K562 (cell line): Measurements from ENCODE around the gene ZDHHC15. TPM values are rescaled to one million over a fixed set of nuclear protein-coding genes. Genes with fewer than 3 reads are reported as not detected.

Source experiments
- ATAC-seq: fragments of 200-7000 bp; cut with Tn5 transposase; 3 replicates; pipeline ENCODE4 v1.9.1; 2020; ENCODE audit warnings: moderate library complexity
- BruUV-seq: library from RNA; stranded (reverse); fragments of 400-500 nt; replicated peaks from 2 replicates; lab custom pipeline; 2021; lab: Mats Ljungman, UMichigan
- CTCF ChIA-PET: fragments of 300-600 bp; formaldehyde crosslinking; extraction: SDS; loops from one replicate; lab custom pipeline; 2021; ENCODE audit warnings: low intra/inter-chr PET ratio; lab: Yijun Ruan, JAX
- POLR2A ChIA-PET: fragments of 300-600, 350-650 bp; sonication (Branson Sonifier 250); formaldehyde crosslinking; extraction: SDS; loops from one replicate; lab custom pipeline; 2021; ENCODE audit warnings: antibody characterized with exemption, inconsistent platforms; lab: Yijun Ruan, JAX
- DNase-seq, 4 experiments: peaks; one replicate each; pipeline versions ENCODE4 v3.0.0 to v3.0.0-alpha.2; 2011 to 2018; ENCODE audit warnings: low spot score in 3 of 4, mixed read lengths in 3 of 4; ENCODE audit errors: extremely low read depth in 1 of 4
- FAIRE-seq: peaks from 2 replicates; lab custom pipeline; 2011; peaks lifted over from hg19 to GRCh38; lab: Jason Lieb, UNC
- H2AFZ ChIP-seq: 2 replicates; pipeline ENCODE4 v1.6.0; 2011; ENCODE audit warnings: low read depth, low read length, control low read depth, inconsistent platforms
- H3K27ac ChIP-seq: fragments of 200-600 bp; 3 replicates; pipeline ENCODE4 v1.8.0; 2011; ENCODE audit warnings: low read depth, mild to moderate bottlenecking, control low read depth, inconsistent platforms, low read length, moderate library complexity, mixed read lengths; ENCODE audit errors: extremely low read depth
- H3K27me3 ChIP-seq, 2 experiments: fragments of 300-600 bp in 1 of 2; 2 replicates in 1 of 2; 3 replicates in 1 of 2; pipeline versions ENCODE4 v1.6.0 to v1.8.0; 2011; ENCODE audit warnings: inconsistent platforms in 2 of 2, low read length in 2 of 2, mild to moderate bottlenecking in 1 of 2, mixed read lengths in 1 of 2, moderate library complexity in 1 of 2; ENCODE audit not compliant: control insufficient read depth in 2 of 2, insufficient read depth in 2 of 2
- H3K36me3 ChIP-seq: fragments of 300-600 bp; 3 replicates; pipeline ENCODE4 v1.8.0; 2011; ENCODE audit warnings: mild to moderate bottlenecking, low read length, inconsistent platforms; ENCODE audit not compliant: control insufficient read depth, insufficient read depth
- H3K4me1 ChIP-seq, 2 experiments: fragments of 200-600 bp in 1 of 2; replicated peaks in 1 of 2; 2 replicates in 1 of 2; 3 replicates in 1 of 2; pipeline versions ENCODE4 v1.5.1 to v1.8.0; 2011; ENCODE audit warnings: inconsistent platforms in 2 of 2, low read length in 2 of 2, mild to moderate bottlenecking in 1 of 2, mixed read lengths in 1 of 2, moderate library complexity in 1 of 2; ENCODE audit not compliant: control insufficient read depth in 2 of 2, insufficient read depth in 2 of 2
- H3K4me2 ChIP-seq: 2 replicates; pipeline ENCODE4 v1.6.1; 2011; ENCODE audit warnings: low read length, control low read depth, inconsistent platforms, mixed read lengths; ENCODE audit not compliant: insufficient read depth
- H3K4me3 ChIP-seq: fragments of 200-600 bp; sonication (generic), shearing (Covaris generic); 2 replicates; pipeline ENCODE4 v1.5.1; 2016; ENCODE audit warnings: control low read depth, inconsistent platforms
- H3K79me2 ChIP-seq: fragments of 200-600 bp; 3 replicates; pipeline ENCODE4 v1.8.0; 2011; ENCODE audit warnings: low read length, inconsistent platforms; ENCODE audit not compliant: control insufficient read depth, insufficient read depth
- H3K9ac ChIP-seq, 2 experiments: 2 replicates each; pipeline versions ENCODE4 v1.6.0 to v1.6.1; 2011; ENCODE audit warnings: low read depth in 2 of 2, low read length in 2 of 2, control low read depth in 1 of 2, inconsistent platforms in 1 of 2, mild to moderate bottlenecking in 1 of 2, mixed read lengths in 1 of 2; ENCODE audit not compliant: insufficient read depth in 1 of 2
- H3K9me1 ChIP-seq: one replicate; pipeline ENCODE4 v1.6.0; 2011; ENCODE audit warnings: inconsistent platforms, mild to moderate bottlenecking, low read length, moderate library complexity; ENCODE audit not compliant: control insufficient read depth, insufficient read depth
- H3K9me3 ChIP-seq: replicated peaks from 2 replicates; pipeline ENCODE4 v1.5.1; 2011; ENCODE audit warnings: low read depth, low read length, inconsistent platforms; ENCODE audit not compliant: control insufficient read depth, insufficient read depth
- H4K20me1 ChIP-seq: replicated peaks from 2 replicates; pipeline ENCODE4 v1.6.1; 2011; ENCODE audit warnings: low read length, inconsistent platforms, mixed read lengths; ENCODE audit not compliant: control insufficient read depth, insufficient read depth
- CBFA2T2 ChIP-seq: fragments of 450-650 bp; conservative IDR thresholded peaks from 2 replicates; pipeline ENCODE4 v1.6.1; 2017; ENCODE audit warnings: mild to moderate bottlenecking
- CBX5 ChIP-seq: IDR thresholded peaks from 2 replicates; pipeline ENCODE4 v1.6.1; 2014; ENCODE audit warnings: low read depth, borderline replicate concordance
- CC2D1A ChIP-seq: fragments of 450-650 bp; IDR thresholded peaks from 2 replicates; pipeline ENCODE4 v1.6.1; 2017; ENCODE audit warnings: mild to moderate bottlenecking
- FOXA3 ChIP-seq, 2 experiments: fragments of 450-650 bp in 1 of 2; sonication (generic) in 1 of 2; formaldehyde crosslinking; IDR thresholded peaks in 1 of 2; conservative IDR thresholded peaks in 1 of 2; 2 replicates each; pipeline versions ENCODE4 v1.4.0 to v1.8.0; 2020 to 2022; ENCODE audit warnings: mild to moderate bottlenecking in 2 of 2, missing genetic modification reagents in 1 of 2
- MTA2 ChIP-seq: fragments of 450-650 bp; IDR thresholded peaks from 2 replicates; pipeline ENCODE4 v1.6.1; 2016; ENCODE audit warnings: low read depth
- NELFE ChIP-seq: IDR thresholded peaks from 2 replicates; pipeline ENCODE4 v1.6.1; 2011; ENCODE audit warnings: mild to moderate bottlenecking; ENCODE audit not compliant: insufficient read depth, insufficient read length
- NFIC ChIP-seq: fragments of 450-650 bp; IDR thresholded peaks from 2 replicates; pipeline ENCODE4 v1.6.1; 2017; ENCODE audit warnings: mild to moderate bottlenecking, inconsistent platforms
- ZBTB1 ChIP-seq: sonication (generic); formaldehyde crosslinking; IDR thresholded peaks from 2 replicates; pipeline ENCODE4 v1.8.1; 2023; ENCODE audit warnings: missing genetic modification reagents, low read depth, mild to moderate bottlenecking, borderline replicate concordance
- whole genome bisulfite sequencing: fragments of 100-300 bp; shearing (Covaris generic); methylation state at CpG from one replicate; pipeline ENCODE4 v1.1.6; 2016; ENCODE audit warnings: low coverage, mixed read lengths; ENCODE audit not compliant: insufficient coverage; ENCODE audit errors: missing lambda C conversion rate; 5-methylcytosine and 5-hydroxymethylcytosine counted together
- in situ Hi-C: fragments of 300-500 bp; cut with MboI; formaldehyde crosslinking; loops from 4 replicates; pipeline ENCODE4 v1.15.0; 2018; ENCODE audit warnings: inconsistent platforms, mixed read lengths
- intact Hi-C: fragments of 100-400 bp; cut with micrococcal nuclease; formaldehyde crosslinking; loops from 2 replicates; pipeline ENCODE4 v1.14.2; 2022
- polyA plus RNA-seq, 8 experiments: library from polyadenylated mRNA; depleted of rRNA in 4 of 8; stranded (reverse) in 5 of 8; unstranded in 3 of 8; fragments of >200 nt; fragmentation: Nextera tagmentation in 2 of 8; fragmentation: Illumina TruSeq in 1 of 8; extraction: Ambion mirVana in 2 of 8; extraction: Trizol in 1 of 8; gene quantifications; 2 replicates each; pipeline versions ENCODE4 v1.2.1 to v1.2.3, GENCODE V29; 2011 to 2014; ENCODE audit warnings: inconsistent platforms in 1 of 8, missing spikeins in 1 of 8
- total RNA-seq, 7 experiments: library from RNA; depleted of rRNA in 6 of 7; stranded (reverse); fragments of >200 nt in 6 of 7; fragmentation: Illumina TruSeq in 2 of 7; extraction: Trizol in 2 of 7; gene quantifications; 2 replicates each; pipeline versions ENCODE4 v1.2.1 to v1.2.3, GENCODE V29; 2011 to 2021; ENCODE audit warnings: low replicate concordance in 1 of 7
- TF ChIP-seq, protein P1 (sequence below), 2 experiments: fragments of 450-650 bp; IDR thresholded peaks; 2 replicates each; pipeline ENCODE4 v1.6.1; 2016; ENCODE audit warnings: mild to moderate bottlenecking in 2 of 2, borderline replicate concordance in 1 of 2, low read depth in 1 of 2, moderate library complexity in 1 of 2

Gene ZDHHC15
- total and polyA plus RNA-seq, 9 of the 15 experiments (the other 6 are each of a cell fraction or from before 2014, with no cell fraction given), result 0.01 to 0.07 (median 0.04) TPM; not detected in 4

DNA sequence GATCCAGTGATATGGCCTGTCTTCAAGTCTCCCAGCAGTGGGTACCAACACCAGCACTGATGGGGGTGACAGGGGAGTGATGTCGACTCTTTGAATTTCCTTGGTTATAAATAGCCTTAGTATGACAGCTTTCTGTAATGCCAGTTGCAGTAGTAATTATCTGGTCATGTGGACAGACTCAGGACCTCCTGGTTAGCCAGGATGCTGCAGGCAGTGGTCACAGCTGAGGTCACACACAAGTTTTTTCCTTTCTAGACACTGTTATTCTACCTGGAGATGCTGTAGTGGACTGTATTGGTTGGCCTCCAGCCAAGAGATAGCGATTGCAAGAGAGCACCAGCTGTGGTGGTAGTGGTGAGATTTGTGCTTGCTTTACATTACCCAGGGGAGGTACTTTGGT is 185.3 kb downstream of the ZDHHC15 start:
- Histone ChIP-seq H3K27ac (no peak overlapping the region), H2AFZ (no peak overlapping the region), H3K9me3 (no peaks in the 10 kb centered on the region), H3K79me2 (no peaks in the 10 kb centered on the region), H3K9ac (no peak overlapping the region), H3K4me2 (no peak overlapping the region), H3K4me3 (no peak overlapping the region), H3K9me1 (no peaks in the 10 kb centered on the region), H3K4me1 (no peaks in the 10 kb centered on the region)
- in situ Hi-C loops, result no loop called here
- intact Hi-C loops, result no loop called here
- POLR2A ChIA-PET, result no interaction called here
- CTCF ChIA-PET, result no interaction called here
- no peak for ATAC-seq
- TF ChIP-seq NFIC (peak; percentile 30; the same call in 1 of the 2 replicates), ZBTB1 (CRISPR knock-in tag) (no peak)
- TF ChIP-seq, all 486 proteins: peak for 1
- DNase-seq (no peak), FAIRE-seq (no peak)
- no peaks in the 10 kb centered on the region for H3K27me3 ChIP-seq
- no peaks in the 10 kb centered on the region for H4K20me1 ChIP-seq
- 0% methylated on average over 2 of the region's 2 CpGs for WGBS
- H3K36me3 ChIP-seq, result no peaks in the 10 kb centered on the region
- no TSS peak for BruUV-seq

DNA sequence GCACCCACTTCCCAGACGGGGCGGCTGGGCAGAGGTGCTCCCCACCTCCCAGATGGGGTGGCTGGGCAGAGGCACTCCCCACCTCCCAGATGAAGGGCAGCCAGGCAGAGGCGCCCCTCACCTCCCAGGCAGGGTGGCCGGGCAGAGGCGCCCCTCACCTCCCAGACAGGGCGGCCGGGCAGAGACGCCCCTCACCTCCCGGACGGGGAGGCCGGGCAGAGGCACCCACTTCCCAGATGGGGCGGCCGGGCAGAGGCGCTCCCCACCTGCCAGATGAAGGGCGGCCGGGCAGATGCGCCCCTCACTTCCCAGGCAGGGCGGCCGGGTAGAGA is 187.7 kb downstream of the ZDHHC15 start:
- Histone ChIP-seq H3K9me3 (no peaks in the 10 kb centered on the region), H3K4me3 (no peak overlapping the region), H3K27ac (no peak overlapping the region), H3K4me2 (no peak overlapping the region), H4K20me1 (no peaks in the 10 kb centered on the region), H2AFZ (no peak overlapping the region), H3K9me1 (no peaks in the 10 kb centered on the region), H3K9ac (no peak overlapping the region), H3K36me3 (no peaks in the 10 kb centered on the region), H3K27me3 (no peaks in the 10 kb centered on the region), H3K79me2 (no peaks in the 10 kb centered on the region), H3K4me1 (no peaks in the 10 kb centered on the region)
- 100% methylated on average over 2 of the region's 19 CpGs for WGBS
- ChIA-PET CTCF (no interaction called here), POLR2A (no interaction called here)
- no TSS peak for BruUV-seq
- DNase-seq (no peak), ATAC-seq (no peak), FAIRE-seq (no peak)
- in situ Hi-C loops (no loop called here), intact Hi-C loops (no loop called here)
- TF ChIP-seq CBFA2T2 (no peak), NELFE (no peak), CBX5 (no peak), CC2D1A (no peak), MTA2 (no peak), FOXA3 (CRISPR knock-in tag; conservative IDR thresholded peaks at IDR 0.05 in 1 of 2, IDR thresholded peaks at IDR 0.05 in 1 of 2) (no peak)
- TF ChIP-seq, protein P1, sequence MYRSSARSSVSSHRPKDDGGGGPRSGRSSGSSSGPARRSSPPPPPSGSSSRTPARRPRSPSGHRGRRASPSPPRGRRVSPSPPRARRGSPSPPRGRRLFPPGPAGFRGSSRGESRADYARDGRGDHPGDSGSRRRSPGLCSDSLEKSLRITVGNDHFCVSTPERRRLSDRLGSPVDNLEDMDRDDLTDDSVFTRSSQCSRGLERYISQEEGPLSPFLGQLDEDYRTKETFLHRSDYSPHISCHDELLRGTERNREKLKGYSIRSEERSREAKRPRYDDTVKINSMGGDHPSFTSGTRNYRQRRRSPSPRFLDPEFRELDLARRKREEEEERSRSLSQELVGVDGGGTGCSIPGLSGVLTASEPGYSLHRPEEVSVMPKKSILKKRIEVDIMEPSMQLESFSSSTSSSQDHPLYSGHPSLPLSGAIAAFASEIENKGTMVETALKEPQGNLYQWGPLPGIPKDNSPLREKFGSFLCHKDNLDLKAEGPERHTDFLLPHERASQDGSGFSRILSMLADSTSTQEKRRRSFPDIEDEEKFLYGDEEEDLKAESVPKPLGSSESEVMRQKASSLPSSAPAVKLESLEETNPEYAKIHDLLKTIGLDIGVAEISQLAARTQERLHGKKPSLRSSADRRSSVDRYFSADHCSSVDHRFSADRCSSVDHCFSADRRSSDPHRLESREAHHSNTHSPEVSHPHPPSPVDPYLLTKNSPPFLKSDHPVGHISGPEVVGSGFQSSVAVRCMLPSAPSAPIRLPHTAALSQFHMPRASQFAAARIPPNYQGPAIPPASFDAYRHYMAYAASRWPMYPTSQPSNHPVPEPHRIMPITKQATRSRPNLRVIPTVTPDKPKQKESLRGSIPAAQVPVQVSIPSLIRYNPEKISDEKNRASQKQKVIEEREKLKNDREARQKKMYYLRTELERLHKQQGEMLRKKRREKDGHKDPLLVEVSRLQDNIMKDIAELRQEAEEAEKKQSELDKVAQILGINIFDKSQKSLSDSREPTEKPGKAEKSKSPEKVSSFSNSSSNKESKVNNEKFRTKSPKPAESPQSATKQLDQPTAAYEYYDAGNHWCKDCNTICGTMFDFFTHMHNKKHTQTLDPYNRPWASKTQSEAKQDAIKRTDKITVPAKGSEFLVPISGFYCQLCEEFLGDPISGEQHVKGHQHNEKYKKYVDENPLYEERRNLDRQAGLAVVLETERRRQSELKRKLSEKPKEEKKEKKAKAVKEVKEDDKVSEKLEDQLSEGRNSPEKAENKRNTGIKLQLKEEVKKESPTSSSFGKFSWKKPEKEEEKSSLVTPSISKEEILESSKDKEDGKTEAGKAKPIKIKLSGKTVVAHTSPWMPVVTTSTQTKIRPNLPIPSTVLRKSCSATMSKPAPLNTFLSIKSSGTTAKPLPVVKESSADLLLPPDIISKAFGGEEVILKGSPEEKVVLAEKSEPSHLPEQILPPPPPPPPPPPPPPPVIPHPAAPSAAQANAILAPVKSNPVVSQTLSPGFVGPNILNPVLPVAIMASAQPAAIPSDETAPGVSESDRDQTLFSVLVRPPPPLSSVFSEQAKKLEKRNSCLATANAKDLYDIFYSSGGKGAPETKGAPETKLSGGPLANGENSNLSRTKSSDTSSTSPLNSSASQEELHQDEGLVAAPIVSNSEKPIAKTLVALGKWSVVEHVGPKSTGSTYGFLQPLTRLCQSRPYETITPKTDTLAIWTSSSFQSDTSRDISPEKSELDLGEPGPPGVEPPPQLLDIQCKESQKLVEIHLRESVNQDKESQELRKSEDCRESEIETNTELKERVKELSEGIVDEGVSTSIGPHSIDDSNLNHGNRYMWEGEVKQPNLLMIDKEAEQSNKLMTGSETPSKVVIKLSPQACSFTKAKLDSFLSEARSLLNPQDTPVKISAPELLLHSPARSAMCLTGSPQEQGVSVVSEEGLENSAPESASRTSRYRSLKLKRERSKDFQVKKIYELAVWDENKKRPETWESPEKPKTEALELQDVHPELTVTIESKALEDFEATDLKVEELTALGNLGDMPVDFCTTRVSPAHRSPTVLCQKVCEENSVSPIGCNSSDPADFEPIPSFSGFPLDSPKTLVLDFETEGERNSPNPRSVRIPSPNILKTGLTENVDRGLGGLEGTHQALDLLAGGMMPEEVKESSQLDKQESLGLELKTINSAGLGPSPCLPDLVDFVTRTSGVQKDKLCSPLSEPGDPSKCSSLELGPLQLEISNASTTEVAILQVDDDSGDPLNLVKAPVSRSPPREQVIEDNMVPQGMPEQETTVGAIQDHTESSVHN (IDR thresholded peaks at IDR 0.05; ENCODE audit: borderline replicate concordance in 1 of 2, low read depth in 1 of 2), result no peak
